ENCODE results near the gene RAB8B. TPM values are rescaled to one million over a fixed set of nuclear protein-coding genes. Genes with fewer than 3 reads are reported as not detected.

Gene RAB8B
- total and polyA plus RNA-seq, 9 of the 15 experiments (the other 6 are each of a cell fraction or from before 2014, with no cell fraction given), result 7.8 to 32.1 (median 24.2) TPM

DNA sequence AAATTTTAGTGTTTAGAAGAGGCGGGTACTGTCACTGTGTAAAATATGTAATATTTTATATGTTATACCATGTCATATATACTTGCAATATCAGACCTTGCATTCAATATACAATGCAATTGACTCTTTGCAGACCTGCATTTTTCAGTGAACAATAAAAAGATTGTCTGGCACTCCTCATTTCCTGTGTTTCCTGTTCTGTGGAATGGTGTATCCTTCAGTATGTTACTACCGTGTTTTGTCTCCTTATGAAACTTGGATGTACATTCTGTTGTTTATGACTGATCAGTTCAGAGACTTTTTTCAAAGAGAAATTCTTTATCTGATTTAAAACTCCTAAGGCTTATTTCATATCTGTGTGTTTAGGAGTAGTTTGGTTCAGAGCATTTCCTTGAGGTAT is 119.5 kb downstream of the RAB8B start:
- in situ Hi-C loops (cut with MboI) (no loop called here), intact Hi-C loops (cut with micrococcal nuclease) (no loop called here)
- FAIRE-seq, result no peak
- Histone ChIP-seq H3K4me3 (no peak overlapping the region), H2AFZ (ENCODE audit: low read depth, low read length) (no peak overlapping the region), H3K4me1 (replicated peaks in 1 of 2; ENCODE audit: control insufficient read depth in 2 of 2, insufficient read depth in 2 of 2, low read length in 2 of 2) (no peaks in the 10 kb centered on the region; a peak in 1 of 5 replicates), H3K27me3 (ENCODE audit: control insufficient read depth in 2 of 2, insufficient read depth in 2 of 2, low read length in 2 of 2) (no peaks in the 10 kb centered on the region), H3K9me3 (replicated peaks; ENCODE audit: control insufficient read depth, insufficient read depth, low read depth, low read length) (no peaks in the 10 kb centered on the region), H3K27ac (ENCODE audit: extremely low read depth, low read depth, low read length) (no peak overlapping the region), H3K36me3 (ENCODE audit: control insufficient read depth, insufficient read depth, low read length) (no peaks in the 10 kb centered on the region), H4K20me1 (replicated peaks; ENCODE audit: control insufficient read depth, insufficient read depth, low read length) (no peaks in the 10 kb centered on the region), H3K4me2 (ENCODE audit: insufficient read depth, low read length) (no peak overlapping the region), H3K9ac (ENCODE audit: insufficient read depth in 1 of 2, low read depth in 2 of 2, low read length in 2 of 2) (no peak overlapping the region), H3K9me1 (ENCODE audit: control insufficient read depth, insufficient read depth, low read length) (no peaks in the 10 kb centered on the region), H3K79me2 (ENCODE audit: control insufficient read depth, insufficient read depth, low read length) (no peaks in the 10 kb centered on the region)
- CTCF ChIA-PET (ENCODE audit: low intra/inter-chr PET ratio), result no interaction called here
- no peak for DNase-seq (ENCODE audit: extremely low read depth in 1 of 4, low spot score in 3 of 4)
- ATAC-seq, result no peak
- WGBS (ENCODE audit: insufficient coverage, low coverage, missing lambda C conversion rate), result 48% methylated on average over 2 of the region's 2 CpGs
- POLR2A ChIA-PET, result interaction anchor here (0.7 to 0.9 kb wide), 3 partner anchors 16 to 99 kb away, joined by 3 read pairs; no protein-coding TSS in a partner anchor
- BruUV-seq (replicated peaks), result no TSS peak
- TF ChIP-seq ZBTB11 (CRISPR knock-in tag; IDR thresholded peaks at IDR 0.05) (no peak), ZNF444 (CRISPR knock-in tag; IDR thresholded peaks at IDR 0.05) (no peak), GATA2 (CRISPR knock-in tag; IDR thresholded peaks at IDR 0.05) (no peak), PHB2 (IDR thresholded peaks at IDR 0.05; ENCODE audit: low read depth) (no peak), HEY1 (CRISPR knock-in tag; IDR thresholded peaks at IDR 0.05; ENCODE audit: borderline replicate concordance) (no peak), ZSCAN32 (CRISPR knock-in tag; IDR thresholded peaks at IDR 0.05) (no peak), ZNF280B (CRISPR knock-in tag; IDR thresholded peaks at IDR 0.05) (no peak), POLR3G (IDR thresholded peaks at IDR 0.05; ENCODE audit: extremely low read depth, insufficient read length, insufficient replicate concordance) (no peak), BDP1 (IDR thresholded peaks at IDR 0.05; ENCODE audit: insufficient read depth, insufficient read length) (no peak), ZNF224 (CRISPR knock-in tag; IDR thresholded peaks at IDR 0.05) (no peak), ZBED1 (IDR thresholded peaks at IDR 0.05) (no peak)
- TF ChIP-seq, protein P1, sequence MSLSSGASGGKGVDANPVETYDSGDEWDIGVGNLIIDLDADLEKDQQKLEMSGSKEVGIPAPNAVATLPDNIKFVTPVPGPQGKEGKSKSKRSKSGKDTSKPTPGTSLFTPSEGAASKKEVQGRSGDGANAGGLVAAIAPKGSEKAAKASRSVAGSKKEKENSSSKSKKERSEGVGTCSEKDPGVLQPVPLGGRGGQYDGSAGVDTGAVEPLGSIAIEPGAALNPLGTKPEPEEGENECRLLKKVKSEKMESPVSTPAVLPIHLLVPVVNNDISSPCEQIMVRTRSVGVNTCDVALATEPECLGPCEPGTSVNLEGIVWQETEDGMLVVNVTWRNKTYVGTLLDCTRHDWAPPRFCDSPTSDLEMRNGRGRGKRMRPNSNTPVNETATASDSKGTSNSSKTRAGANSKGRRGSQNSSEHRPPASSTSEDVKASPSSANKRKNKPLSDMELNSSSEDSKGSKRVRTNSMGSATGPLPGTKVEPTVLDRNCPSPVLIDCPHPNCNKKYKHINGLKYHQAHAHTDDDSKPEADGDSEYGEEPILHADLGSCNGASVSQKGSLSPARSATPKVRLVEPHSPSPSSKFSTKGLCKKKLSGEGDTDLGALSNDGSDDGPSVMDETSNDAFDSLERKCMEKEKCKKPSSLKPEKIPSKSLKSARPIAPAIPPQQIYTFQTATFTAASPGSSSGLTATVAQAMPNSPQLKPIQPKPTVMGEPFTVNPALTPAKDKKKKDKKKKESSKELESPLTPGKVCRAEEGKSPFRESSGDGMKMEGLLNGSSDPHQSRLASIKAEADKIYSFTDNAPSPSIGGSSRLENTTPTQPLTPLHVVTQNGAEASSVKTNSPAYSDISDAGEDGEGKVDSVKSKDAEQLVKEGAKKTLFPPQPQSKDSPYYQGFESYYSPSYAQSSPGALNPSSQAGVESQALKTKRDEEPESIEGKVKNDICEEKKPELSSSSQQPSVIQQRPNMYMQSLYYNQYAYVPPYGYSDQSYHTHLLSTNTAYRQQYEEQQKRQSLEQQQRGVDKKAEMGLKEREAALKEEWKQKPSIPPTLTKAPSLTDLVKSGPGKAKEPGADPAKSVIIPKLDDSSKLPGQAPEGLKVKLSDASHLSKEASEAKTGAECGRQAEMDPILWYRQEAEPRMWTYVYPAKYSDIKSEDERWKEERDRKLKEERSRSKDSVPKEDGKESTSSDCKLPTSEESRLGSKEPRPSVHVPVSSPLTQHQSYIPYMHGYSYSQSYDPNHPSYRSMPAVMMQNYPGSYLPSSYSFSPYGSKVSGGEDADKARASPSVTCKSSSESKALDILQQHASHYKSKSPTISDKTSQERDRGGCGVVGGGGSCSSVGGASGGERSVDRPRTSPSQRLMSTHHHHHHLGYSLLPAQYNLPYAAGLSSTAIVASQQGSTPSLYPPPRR (CRISPR knock-in tag; IDR thresholded peaks at IDR 0.05; ENCODE audit: borderline replicate concordance), result no peak
